K562 (cell line): Measurements from ENCODE around the gene HK1. TPM values are rescaled to one million over a fixed set of nuclear protein-coding genes. Genes with fewer than 3 reads are reported as not detected.

Experiments used
- ATAC-seq: fragments of 200-7000 bp; cut with Tn5 transposase; 3 replicates; pipeline ENCODE4 v1.9.1; 2020; ENCODE audit warnings: moderate library complexity
- BruUV-seq: library from RNA; stranded (reverse); fragments of 400-500 nt; replicated peaks from 2 replicates; lab custom pipeline; 2021; lab: Mats Ljungman, UMichigan
- CTCF ChIA-PET: fragments of 300-600 bp; formaldehyde crosslinking; extraction: SDS; loops from one replicate; lab custom pipeline; 2021; ENCODE audit warnings: low intra/inter-chr PET ratio; lab: Yijun Ruan, JAX
- POLR2A ChIA-PET: fragments of 300-600, 350-650 bp; sonication (Branson Sonifier 250); formaldehyde crosslinking; extraction: SDS; loops from one replicate; lab custom pipeline; 2021; ENCODE audit warnings: antibody characterized with exemption, inconsistent platforms; lab: Yijun Ruan, JAX
- DNase-seq, 4 experiments: peaks; one replicate each; pipeline versions ENCODE4 v3.0.0 to v3.0.0-alpha.2; 2011 to 2018; ENCODE audit warnings: low spot score in 3 of 4, mixed read lengths in 3 of 4; ENCODE audit errors: extremely low read depth in 1 of 4
- FAIRE-seq: peaks from 2 replicates; lab custom pipeline; 2011; peaks lifted over from hg19 to GRCh38; lab: Jason Lieb, UNC
- H2AFZ ChIP-seq: 2 replicates; pipeline ENCODE4 v1.6.0; 2011; ENCODE audit warnings: low read depth, low read length, control low read depth, inconsistent platforms
- H3K27ac ChIP-seq: fragments of 200-600 bp; 3 replicates; pipeline ENCODE4 v1.8.0; 2011; ENCODE audit warnings: low read depth, mild to moderate bottlenecking, control low read depth, inconsistent platforms, low read length, moderate library complexity, mixed read lengths; ENCODE audit errors: extremely low read depth
- H3K27me3 ChIP-seq, 2 experiments: fragments of 300-600 bp in 1 of 2; 2 replicates in 1 of 2; 3 replicates in 1 of 2; pipeline versions ENCODE4 v1.6.0 to v1.8.0; 2011; ENCODE audit warnings: inconsistent platforms in 2 of 2, low read length in 2 of 2, mild to moderate bottlenecking in 1 of 2, mixed read lengths in 1 of 2, moderate library complexity in 1 of 2; ENCODE audit not compliant: control insufficient read depth in 2 of 2, insufficient read depth in 2 of 2
- H3K36me3 ChIP-seq: fragments of 300-600 bp; 3 replicates; pipeline ENCODE4 v1.8.0; 2011; ENCODE audit warnings: mild to moderate bottlenecking, low read length, inconsistent platforms; ENCODE audit not compliant: control insufficient read depth, insufficient read depth
- H3K4me1 ChIP-seq, 2 experiments: fragments of 200-600 bp in 1 of 2; replicated peaks in 1 of 2; 2 replicates in 1 of 2; 3 replicates in 1 of 2; pipeline versions ENCODE4 v1.5.1 to v1.8.0; 2011; ENCODE audit warnings: inconsistent platforms in 2 of 2, low read length in 2 of 2, mild to moderate bottlenecking in 1 of 2, mixed read lengths in 1 of 2, moderate library complexity in 1 of 2; ENCODE audit not compliant: control insufficient read depth in 2 of 2, insufficient read depth in 2 of 2
- H3K4me2 ChIP-seq: 2 replicates; pipeline ENCODE4 v1.6.1; 2011; ENCODE audit warnings: low read length, control low read depth, inconsistent platforms, mixed read lengths; ENCODE audit not compliant: insufficient read depth
- H3K4me3 ChIP-seq: fragments of 200-600 bp; sonication (generic), shearing (Covaris generic); 2 replicates; pipeline ENCODE4 v1.5.1; 2016; ENCODE audit warnings: control low read depth, inconsistent platforms
- H3K79me2 ChIP-seq: fragments of 200-600 bp; 3 replicates; pipeline ENCODE4 v1.8.0; 2011; ENCODE audit warnings: low read length, inconsistent platforms; ENCODE audit not compliant: control insufficient read depth, insufficient read depth
- H3K9ac ChIP-seq, 2 experiments: 2 replicates each; pipeline versions ENCODE4 v1.6.0 to v1.6.1; 2011; ENCODE audit warnings: low read depth in 2 of 2, low read length in 2 of 2, control low read depth in 1 of 2, inconsistent platforms in 1 of 2, mild to moderate bottlenecking in 1 of 2, mixed read lengths in 1 of 2; ENCODE audit not compliant: insufficient read depth in 1 of 2
- H3K9me1 ChIP-seq: one replicate; pipeline ENCODE4 v1.6.0; 2011; ENCODE audit warnings: inconsistent platforms, mild to moderate bottlenecking, low read length, moderate library complexity; ENCODE audit not compliant: control insufficient read depth, insufficient read depth
- H3K9me3 ChIP-seq: replicated peaks from 2 replicates; pipeline ENCODE4 v1.5.1; 2011; ENCODE audit warnings: low read depth, low read length, inconsistent platforms; ENCODE audit not compliant: control insufficient read depth, insufficient read depth
- H4K20me1 ChIP-seq: replicated peaks from 2 replicates; pipeline ENCODE4 v1.6.1; 2011; ENCODE audit warnings: low read length, inconsistent platforms, mixed read lengths; ENCODE audit not compliant: control insufficient read depth, insufficient read depth
- KDM1A ChIP-seq, 2 experiments: fragments of 450-650 bp; IDR thresholded peaks; 2 replicates each; pipeline ENCODE4 v1.6.1; 2016; ENCODE audit warnings: mild to moderate bottlenecking in 2 of 2
- MYNN ChIP-seq, 2 experiments: sonication (generic); formaldehyde crosslinking in 1 of 2; IDR thresholded peaks; 2 replicates each; pipeline versions ENCODE4 v1.5.0 to v1.6.1; 2016 to 2020; ENCODE audit warnings: antibody characterized with exemption in 1 of 2, missing genetic modification reagents in 1 of 2
- NFRKB ChIP-seq: fragments of 450-650 bp; IDR thresholded peaks from 2 replicates; pipeline ENCODE4 v1.6.1; 2016; ENCODE audit warnings: low read depth
- NR4A1 ChIP-seq, 2 experiments: fragments of 250-450 bp in 1 of 2; fragments of 450-650 bp in 1 of 2; sonication (Bioruptor Pico) in 1 of 2; IDR thresholded peaks; 2 replicates each; pipeline versions ENCODE4 v1.4.0 to v1.6.1; 2016 to 2020; ENCODE audit warnings: mild to moderate bottlenecking in 2 of 2, missing compliant biosample characterization in 1 of 2, missing genetic modification characterization in 1 of 2, moderate library complexity in 1 of 2
- PML ChIP-seq: IDR thresholded peaks from 2 replicates; pipeline ENCODE4 v1.6.1; 2012; ENCODE audit warnings: low read length, inconsistent platforms
- RHOXF2B ChIP-seq: fragments of 250-450 bp; sonication (Bioruptor Pico); conservative IDR thresholded peaks from 2 replicates; pipeline ENCODE4 v1.5.1; 2021
- TEAD2 ChIP-seq: fragments of 450-650 bp; IDR thresholded peaks from 2 replicates; pipeline ENCODE4 v1.6.1; 2016; ENCODE audit warnings: missing genetic modification characterization, control low read depth, missing compliant biosample characterization
- TRIM24 ChIP-seq, 2 experiments: fragments of 450-650 bp; IDR thresholded peaks; 2 replicates each; pipeline ENCODE4 v1.6.1; 2016
- TSC22D4 ChIP-seq: fragments of 450-650 bp; IDR thresholded peaks from 2 replicates; pipeline ENCODE4 v1.6.1; 2016; ENCODE audit warnings: missing genetic modification characterization, missing biosample characterization, control low read depth
- ZNF316 ChIP-seq: fragments of 450-650 bp; IDR thresholded peaks from 2 replicates; pipeline ENCODE4 v1.6.1; 2016
- ZNF766 ChIP-seq: fragments of 200-800 bp; sonication (Bioruptor generic); conservative IDR thresholded peaks from 2 replicates; pipeline ENCODE4 v1.6.1; 2016; ENCODE audit warnings: missing genetic modification characterization, missing compliant biosample characterization
- whole genome bisulfite sequencing: fragments of 100-300 bp; shearing (Covaris generic); methylation state at CpG from one replicate; pipeline ENCODE4 v1.1.6; 2016; ENCODE audit warnings: low coverage, mixed read lengths; ENCODE audit not compliant: insufficient coverage; ENCODE audit errors: missing lambda C conversion rate; 5-methylcytosine and 5-hydroxymethylcytosine counted together
- in situ Hi-C: fragments of 300-500 bp; cut with MboI; formaldehyde crosslinking; loops from 4 replicates; pipeline ENCODE4 v1.15.0; 2018; ENCODE audit warnings: inconsistent platforms, mixed read lengths
- intact Hi-C: fragments of 100-400 bp; cut with micrococcal nuclease; formaldehyde crosslinking; loops from 2 replicates; pipeline ENCODE4 v1.14.2; 2022
- polyA plus RNA-seq, 8 experiments: library from polyadenylated mRNA; depleted of rRNA in 4 of 8; stranded (reverse) in 5 of 8; unstranded in 3 of 8; fragments of >200 nt; fragmentation: Nextera tagmentation in 2 of 8; fragmentation: Illumina TruSeq in 1 of 8; extraction: Ambion mirVana in 2 of 8; extraction: Trizol in 1 of 8; gene quantifications; 2 replicates each; pipeline versions ENCODE4 v1.2.1 to v1.2.3, GENCODE V29; 2011 to 2014; ENCODE audit warnings: inconsistent platforms in 1 of 8, missing spikeins in 1 of 8
- total RNA-seq, 7 experiments: library from RNA; depleted of rRNA in 6 of 7; stranded (reverse); fragments of >200 nt in 6 of 7; fragmentation: Illumina TruSeq in 2 of 7; extraction: Trizol in 2 of 7; gene quantifications; 2 replicates each; pipeline versions ENCODE4 v1.2.1 to v1.2.3, GENCODE V29; 2011 to 2021; ENCODE audit warnings: low replicate concordance in 1 of 7

HK1 gene
- total and polyA plus RNA-seq, 9 of the 15 experiments (the other 6 are each of a cell fraction or from before 2014, with no cell fraction given): 29.2 to 444 (median 193) TPM

- TF ChIP-seq MYNN (IDR thresholded peaks at IDR 0.05): no peak
- TF ChIP-seq MYNN (CRISPR knock-in tag; IDR thresholded peaks at IDR 0.05): no peak
- no peak for TF ChIP-seq PML
- TF ChIP-seq, all 486 proteins: peak for 0
Observed at GRCh38 chr10:69279110-69279509, 814 bp downstream of the HK1 start (continued).

GRCh38 chr10:69281507-69282413 lies 3.5 kb downstream of the HK1 start:
- peak; percentile 69 for TF ChIP-seq ZNF316
- no peak for TF ChIP-seq PML
- TF ChIP-seq RHOXF2B: no peak
- TF ChIP-seq NFRKB: no peak
- no peak for TF ChIP-seq NR4A1 (CRISPR knock-in tag; IDR thresholded peaks at IDR 0.05)
- no peak for TF ChIP-seq NR4A1 (tag; IDR thresholded peaks at IDR 0.05)
- TF ChIP-seq TEAD2 (tag): no peak
- TF ChIP-seq ZNF766: no peak
- TF ChIP-seq KDM1A (IDR thresholded peaks at IDR 0.05): peak; percentile 36 to 49; a peak in 1 of 4 replicates
- no peak for TF ChIP-seq TSC22D4 (tag)
- peak in 1 of 2 experiments; percentile 55; a peak in 2 of 4 replicates for TF ChIP-seq TRIM24 (IDR thresholded peaks at IDR 0.05)
- DNase-seq (no peak), ATAC-seq (no peak), FAIRE-seq (no peak)
- Histone ChIP-seq H3K9ac (no peak overlapping the region), H3K27ac (no peak overlapping the region), H3K9me3 (no peaks in the 10 kb centered on the region), H3K27me3 (no peaks in the 10 kb centered on the region; a peak in 1 of 5 replicates), H3K79me2 (no peaks in the 10 kb centered on the region), H4K20me1 (no peaks in the 10 kb centered on the region), H3K36me3 (no peaks in the 10 kb centered on the region), H3K4me1 (peaks cover 0 to 6% of the 10 kb centered on the region in 2 experiments; a peak in 2 of 5 replicates), H2AFZ (no peak overlapping the region), H3K9me1 (no peaks in the 10 kb centered on the region), H3K4me3 (no peak overlapping the region), H3K4me2 (no peak overlapping the region)
- BruUV-seq: no TSS peak
- ChIA-PET POLR2A (no interaction called here), CTCF (no interaction called here)
- intact Hi-C loops (no loop called here), in situ Hi-C loops (no loop called here)
- 38% methylated on average over 8 of the region's 8 CpGs for WGBS
